Naive thymus-derived CD8-positive, alpha-beta T cell (primary cell): Measurements from ENCODE around the gene RPL14. TPM values are rescaled to one million over a fixed set of nuclear protein-coding genes. Genes with fewer than 3 reads are reported as not detected.

ENCODE experiments used
- ATAC-seq, 2 donors: fragments of 150-1000 bp; cut with Tn5 transposase in 1 of 2; sonication (Bioruptor Pico), chemical (Tn5 transposase) in 1 of 2; 1 replicate in 1 of 2; 2 replicates in 1 of 2; pipeline ENCODE4 v1.10.0; 2021; ENCODE audit warnings: mild to moderate bottlenecking in 2 of 2, moderate library complexity in 2 of 2
- POLR2A ChIA-PET: fragments of 350-600 bp; sonication (Branson Sonifier 250); formaldehyde crosslinking; loops from one replicate; lab custom pipeline; 2021; ENCODE audit warnings: antibody characterized with exemption; lab: Charles Lee
- DNase-seq, 10 donors: peaks; one replicate each; pipeline versions ENCODE4 v3.0.0 to v3.0.0-alpha.2; 2020 to 2022
- H3K27ac Mint-ChIP-seq, 10 donors: one replicate each; pipeline ENCODE4 v1.8.0; 2020 to 2022; ENCODE audit warnings: mild to moderate bottlenecking in 10 of 10, mixed read lengths in 10 of 10, moderate library complexity in 4 of 10, inconsistent platforms in 1 of 10
- H3K27me3 Mint-ChIP-seq, 5 donors: one replicate each; pipeline ENCODE4 v1.8.0; 2021 to 2022; ENCODE audit warnings: mixed read lengths in 5 of 5
- H3K36me3 Mint-ChIP-seq, 3 donors: one replicate each; pipeline ENCODE4 v1.8.0; 2020 to 2022; ENCODE audit warnings: mixed read lengths in 3 of 3, mild to moderate bottlenecking in 2 of 3, inconsistent platforms in 1 of 3
- H3K4me1 Mint-ChIP-seq, 4 donors: one replicate each; pipeline ENCODE4 v1.8.0; 2021 to 2022; ENCODE audit warnings: mixed read lengths in 4 of 4
- H3K4me3 Mint-ChIP-seq, 10 donors: one replicate each; pipeline ENCODE4 v1.8.0; 2020 to 2022; ENCODE audit warnings: mild to moderate bottlenecking in 10 of 10, mixed read lengths in 10 of 10, moderate library complexity in 6 of 10, inconsistent platforms in 1 of 10
- H3K9me3 Mint-ChIP-seq, 9 donors: one replicate each; pipeline ENCODE4 v1.8.0; 2020 to 2022; ENCODE audit warnings: mixed read lengths in 9 of 9, mild to moderate bottlenecking in 3 of 9, inconsistent platforms in 1 of 9, moderate library complexity in 1 of 9
- polyA plus RNA-seq, 3 donors: library from polyadenylated mRNA; unstranded; fragments of 300-500 nt; fragmentation: Illumina TruSeq; gene quantifications; one replicate each; pipeline ENCODE4 v1.2.3, GENCODE V29; 2021
- total RNA-seq, 8 experiments: library from RNA in 2 of 8; stranded (reverse) in 2 of 8; gene quantifications; one replicate each; pipeline ENCODE4 v1.2.3 and lab custom pipeline; 2021 to 2026

The RPL14 gene
- total and polyA plus RNA-seq, 5 experiments from 2014 or later, result 1,654 to 3,475 (median 1,909) TPM

DNA sequence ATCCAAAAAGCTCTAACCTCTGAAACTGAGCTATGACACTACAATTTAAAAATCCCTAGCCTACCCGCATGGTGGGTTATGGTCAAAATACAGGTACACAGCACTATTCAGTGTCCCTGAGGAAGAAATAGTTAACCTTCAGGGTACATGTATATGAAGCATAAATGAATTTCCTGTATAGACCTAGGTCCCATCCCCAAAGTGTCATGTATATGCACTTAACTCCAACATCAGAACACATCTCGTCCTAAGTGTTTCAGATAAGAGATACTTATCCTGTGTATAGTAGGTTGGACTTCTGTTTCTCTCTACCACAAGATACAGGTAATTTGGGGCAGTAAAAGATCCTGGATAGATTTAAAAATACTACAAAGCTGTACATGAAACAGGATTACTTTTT lies 6.4 kb downstream of the RPL14 start:
- H3K36me3 Mint-ChIP-seq, result peaks cover 7 to 71% (median 23%) of the 10 kb centered on the region in 3 donors
- H3K4me3 Mint-ChIP-seq, result peak overlapping the region in 6 of 10 donors; percentile 11 to 77 (median 32)
- no peaks in the 10 kb centered on the region for H3K27me3 Mint-ChIP-seq
- POLR2A ChIA-PET, result interaction anchor here (0.6 to 2.4 kb wide), 4 partner anchors 10 to 1165 kb away, joined by 3 to 8 read pairs (median 4); partner anchors contain the start of gene ZNF619
- H3K4me1 Mint-ChIP-seq, result peaks cover 20 to 57% (median 32%) of the 10 kb centered on the region in 4 donors
- ATAC-seq, result no peak
- H3K27ac Mint-ChIP-seq, result peak overlapping the region in 5 of 10 donors; percentile 13 to 77 (median 63)
- H3K9me3 Mint-ChIP-seq, result peaks cover 0 to 7% (median 0%) of the 10 kb centered on the region in 9 donors
- DNase-seq, result no peak

DNA sequence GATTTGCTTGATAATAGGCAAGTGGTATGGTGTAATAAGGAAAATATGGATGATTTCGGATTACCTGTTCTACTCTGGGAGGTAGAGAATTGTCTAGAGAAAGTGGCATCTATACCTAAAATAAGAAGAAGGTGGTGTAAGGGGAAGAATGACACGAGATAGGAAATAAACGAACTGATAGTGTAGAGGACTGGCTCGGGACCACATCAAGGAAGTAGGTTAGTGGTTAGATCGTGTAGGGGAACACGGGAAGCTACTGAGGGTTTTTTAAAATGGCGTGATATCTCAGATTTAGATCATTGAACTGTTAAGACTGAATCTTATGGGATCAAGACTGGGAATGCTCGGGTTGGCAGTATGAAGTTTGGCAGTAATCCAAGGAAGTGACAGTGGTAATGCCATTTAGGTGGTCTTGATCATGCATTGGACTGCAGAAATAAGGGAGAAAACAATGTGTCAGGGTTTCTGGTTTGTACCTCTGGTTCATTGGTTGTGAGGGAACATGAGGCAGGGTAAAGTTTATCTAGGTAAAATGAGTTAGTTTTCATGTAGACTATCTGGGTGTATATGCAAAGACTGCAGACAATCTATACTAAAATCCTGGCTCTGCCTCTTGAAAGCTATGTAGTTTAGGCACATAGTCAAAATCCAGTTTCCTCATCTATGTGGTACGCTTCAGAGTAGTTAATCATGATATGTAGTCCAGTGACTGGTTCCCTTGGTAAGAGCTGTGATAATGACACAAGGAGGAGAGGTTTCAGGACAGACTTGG lies 7.4 kb downstream of the RPL14 start:
- Mint-ChIP-seq H3K36me3 (peaks cover 7 to 62% (median 21%) of the 10 kb centered on the region in 3 donors), H3K9me3 (peaks cover 0 to 7% (median 0%) of the 10 kb centered on the region in 9 donors), H3K27me3 (no peaks in the 10 kb centered on the region), H3K4me1 (peaks cover 20 to 48% (median 28%) of the 10 kb centered on the region in 4 donors), H3K4me3 (peak overlapping the region; percentile 1 to 77 (median 50)), H3K27ac (peak overlapping the region; percentile 64 to 92 (median 76))
- DNase-seq, result peak in 8 of 10 donors; percentile 26 to 81 (median 58)
- POLR2A ChIA-PET, result interaction anchor here (0.6 to 2.4 kb wide), 8 partner anchors 10 to 156 kb away, joined by 3 to 8 read pairs (median 3); partner anchors contain the start of genes EIF1B and ZNF619
- ATAC-seq, result peak; percentile 96 to 99

DNA sequence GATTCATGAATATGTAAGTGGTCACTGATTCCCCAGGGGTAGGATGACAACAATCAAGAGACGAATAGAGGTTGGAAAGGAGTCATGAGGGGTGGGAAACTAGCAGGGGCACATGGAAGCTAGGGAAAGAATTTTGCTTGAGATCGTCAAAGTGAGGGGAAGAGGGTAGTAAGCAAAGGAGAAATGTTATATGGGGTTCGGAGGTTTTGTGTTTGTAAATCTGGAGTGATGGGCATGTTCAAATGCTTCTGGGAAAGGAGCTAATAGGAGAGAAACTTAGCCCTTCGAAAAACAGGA lies 7.9 kb downstream of the RPL14 start:
- peak overlapping the region in 4 of 10 donors; percentile 16 to 77 (median 59) for H3K4me3 Mint-ChIP-seq
- POLR2A ChIA-PET, result interaction anchor here (0.7 to 2.4 kb wide), 5 partner anchors 11 to 20 kb away, joined by 3 to 8 read pairs (median 3); partner anchors contain the start of gene ZNF619
- ATAC-seq (no peak), DNase-seq (no peak)
- H3K27me3 Mint-ChIP-seq, result no peaks in the 10 kb centered on the region
- peak overlapping the region in 9 of 10 donors; percentile 9 to 84 (median 66) for H3K27ac Mint-ChIP-seq
- peaks cover 7 to 61% (median 21%) of the 10 kb centered on the region in 3 donors for H3K36me3 Mint-ChIP-seq
- H3K4me1 Mint-ChIP-seq, result peaks cover 20 to 45% (median 28%) of the 10 kb centered on the region in 4 donors
- peaks cover 0 to 7% (median 0%) of the 10 kb centered on the region in 9 donors for H3K9me3 Mint-ChIP-seq

DNA sequence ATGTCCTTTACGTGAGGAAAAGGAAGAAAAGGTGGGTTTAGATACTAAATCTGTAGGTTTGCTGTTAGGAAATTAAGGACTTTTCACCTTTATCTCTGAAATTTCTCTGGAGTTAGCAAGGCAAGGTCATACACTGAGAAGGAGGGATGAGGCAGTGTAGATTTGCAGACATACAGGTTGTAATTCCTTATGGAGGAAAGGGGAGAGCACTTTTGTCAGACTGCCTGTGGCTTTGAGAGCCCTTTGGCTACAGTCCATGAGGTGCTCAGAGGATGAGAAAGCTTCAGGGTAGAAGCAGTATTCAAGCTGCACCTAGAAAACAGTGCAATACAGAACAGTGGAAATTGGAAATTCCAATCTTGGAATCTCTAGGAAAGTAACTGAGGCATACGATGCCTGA lies 8.3 kb downstream of the RPL14 start:
- ATAC-seq, result no peak
- Mint-ChIP-seq H3K4me1 (peaks cover 20 to 42% (median 26%) of the 10 kb centered on the region in 4 donors), H3K4me3 (peak overlapping the region in 2 of 10 donors; percentile 16 to 55), H3K9me3 (peaks cover 0 to 7% (median 0%) of the 10 kb centered on the region in 9 donors), H3K27ac (peak overlapping the region in 8 of 10 donors; percentile 9 to 84 (median 62)), H3K27me3 (no peaks in the 10 kb centered on the region), H3K36me3 (peaks cover 7 to 57% (median 21%) of the 10 kb centered on the region in 3 donors)
- DNase-seq, result no peak
- POLR2A ChIA-PET, result interaction anchor here (0.7 to 2.4 kb wide), 5 partner anchors 11 to 19 kb away, joined by 3 to 8 read pairs (median 3); partner anchors contain the start of gene ZNF619

DNA sequence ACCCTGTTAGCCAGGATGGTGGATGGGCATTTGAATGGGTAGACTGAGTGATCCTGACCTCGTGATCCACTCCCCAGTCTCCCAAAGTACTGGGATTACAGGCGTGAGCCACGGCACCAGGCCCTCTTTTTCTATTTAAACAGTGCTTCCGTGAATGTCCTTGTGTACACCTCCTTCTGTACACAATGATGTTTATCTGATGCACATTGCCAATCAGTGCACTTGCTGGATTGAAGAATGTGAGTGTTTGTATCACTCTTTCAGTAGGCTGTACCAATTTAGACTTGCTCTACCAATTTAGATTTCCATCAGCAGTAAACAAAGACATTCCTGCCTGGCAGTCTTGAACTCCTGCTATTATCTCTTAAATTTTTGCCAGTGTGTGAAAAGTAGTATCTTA lies 10.9 kb downstream of the RPL14 start:
- Mint-ChIP-seq H3K36me3 (peaks cover 4 to 31% (median 10%) of the 10 kb centered on the region in 3 donors), H3K4me3 (no peak overlapping the region), H3K4me1 (peaks cover 18 to 32% (median 24%) of the 10 kb centered on the region in 4 donors), H3K9me3 (peaks cover 0 to 7% (median 0%) of the 10 kb centered on the region in 9 donors), H3K27ac (peak overlapping the region in 1 of 10 donors; percentile 64), H3K27me3 (no peaks in the 10 kb centered on the region)
- DNase-seq (no peak), ATAC-seq (no peak)
- POLR2A ChIA-PET, result interaction anchor here (1.1 kb wide), 1 partner anchor 11 kb away, joined by 7 read pairs; the partner anchor contains the start of gene RPL14

DNA sequence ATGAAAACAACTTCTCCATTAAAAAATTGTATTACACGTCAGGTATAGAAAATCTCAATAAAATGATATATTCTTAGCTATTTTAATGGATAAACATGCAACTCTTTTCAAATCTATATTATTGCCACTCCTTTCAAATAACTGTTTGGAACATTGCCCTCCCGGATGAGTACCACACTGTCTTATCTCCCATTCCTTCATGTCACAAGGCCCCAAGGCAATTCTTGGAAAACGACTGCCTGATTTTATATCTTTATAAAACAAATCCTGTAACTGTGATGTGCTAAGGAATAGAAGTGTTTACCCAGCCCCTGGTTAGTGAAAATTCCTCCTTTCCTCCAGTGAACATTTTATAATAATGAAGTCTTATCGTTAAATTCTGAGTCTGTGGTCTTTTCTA lies 13.6 kb downstream of the RPL14 start:
- Mint-ChIP-seq H3K9me3 (no peaks in the 10 kb centered on the region), H3K27me3 (no peaks in the 10 kb centered on the region), H3K4me1 (peaks cover 0 to 5% (median under 1%) of the 10 kb centered on the region in 4 donors), H3K36me3 (peaks cover 0 to 11% (median 4%) of the 10 kb centered on the region in 3 donors), H3K4me3 (no peak overlapping the region), H3K27ac (no peak overlapping the region)
- DNase-seq (no peak), ATAC-seq (no peak)
- POLR2A ChIA-PET, result interaction anchor here (0.6 to 1.5 kb wide), 3 partner anchors 12 to 1576 kb away, joined by 3 to 9 read pairs (median 5); partner anchors contain the start of gene RPL14

DNA sequence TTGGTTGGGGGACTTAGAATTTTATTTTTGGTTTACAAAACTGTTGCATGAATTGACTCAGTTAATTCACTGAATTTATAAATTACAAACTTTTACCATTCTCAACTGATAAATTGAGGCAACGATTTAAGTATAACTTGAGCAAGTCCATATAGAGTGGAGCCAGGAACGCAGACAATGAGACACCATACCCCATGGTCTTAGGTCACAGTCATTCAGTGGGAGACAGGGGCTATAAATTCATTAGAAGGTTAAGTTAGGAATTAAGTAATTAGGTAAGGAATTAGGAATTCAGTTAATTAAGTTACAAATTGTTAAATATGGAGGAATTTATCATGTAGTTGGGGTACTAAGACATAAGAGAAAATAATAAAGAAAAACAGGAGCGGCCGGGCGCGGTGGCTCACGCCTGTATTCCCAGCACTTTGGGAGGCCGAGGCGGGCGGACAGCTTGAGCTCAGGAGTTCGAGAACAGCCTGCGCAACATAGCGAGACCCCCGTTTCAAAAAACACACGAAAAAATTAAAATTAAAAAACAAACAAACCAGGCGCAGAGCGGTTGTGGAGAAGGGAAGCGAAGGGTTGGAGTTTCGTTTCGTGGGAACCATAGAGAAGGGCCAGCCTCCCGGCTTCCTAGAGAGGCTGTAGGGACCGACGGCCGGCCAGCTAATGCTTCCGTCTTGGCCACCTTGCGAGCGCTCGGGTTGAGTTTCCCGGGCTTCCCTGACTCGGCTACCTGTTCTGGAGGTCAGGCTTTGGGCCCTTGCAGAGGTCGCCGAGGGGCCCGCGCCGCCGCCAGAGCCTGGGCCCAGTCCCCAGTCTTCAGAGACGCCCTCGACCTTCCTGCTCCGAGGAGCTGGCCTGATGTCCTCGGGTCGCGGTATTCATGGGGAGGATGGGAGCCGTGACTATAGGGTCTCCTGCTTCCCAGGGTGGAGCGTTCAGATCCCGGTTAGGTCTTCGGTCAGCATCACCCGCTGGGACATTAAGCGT lies 19.6 kb downstream of the RPL14 start, which contains the start of gene ZNF619:
ZNF619 (plus strand) TSS at position 645 of the 993 bp plus-strand sequence. CDS start 858 bp downstream, outside the sequence.
- peak within 1 kb of the TSS; percentile 88 to 96 (median 93) for H3K4me3 Mint-ChIP-seq
- peaks cover 12 to 29% (median 24%) of the 10 kb centered on the region in 4 donors for H3K4me1 Mint-ChIP-seq
- peak within 1 kb of the TSS; percentile 85 to 98 (median 96) for H3K27ac Mint-ChIP-seq
- peak; percentile 80 to 89 for ATAC-seq
- peaks cover 5 to 27% (median 20%) of the 10 kb centered on the region in 3 donors for H3K36me3 Mint-ChIP-seq
- H3K9me3 Mint-ChIP-seq, result no peaks in the 10 kb centered on the region
- POLR2A ChIA-PET, result interaction anchor here (0.6 to 3.6 kb wide), 8 partner anchors 12 to 48 kb away, joined by 3 to 21 read pairs (median 6); partner anchors contain the start of genes RPL14, ZNF620 and ZNF621
- H3K27me3 Mint-ChIP-seq, result no peaks in the 10 kb centered on the region
- DNase-seq, result peak; percentile 9 to 74 (median 44)

DNA sequence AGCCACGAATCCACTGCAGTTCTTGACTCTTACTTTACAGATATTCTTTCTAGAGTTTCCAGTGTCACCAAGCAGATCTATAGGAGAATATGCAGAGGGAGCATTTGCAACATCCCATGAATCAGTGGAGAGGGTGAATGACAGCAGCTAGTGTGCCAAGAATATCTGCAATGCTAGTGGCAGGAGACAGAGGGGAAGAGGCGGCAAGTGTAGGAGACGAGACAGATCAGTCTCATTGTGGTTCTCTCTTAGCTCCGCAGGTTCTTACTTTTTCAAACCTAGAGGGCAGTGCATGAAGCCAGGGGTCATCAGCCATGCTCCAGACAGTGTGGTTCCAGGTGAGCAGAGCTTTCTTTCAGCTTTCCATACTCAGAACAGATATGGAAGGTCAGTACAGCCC lies 20.5 kb downstream of the RPL14 start:
- Mint-ChIP-seq H3K4me1 (peaks cover 17 to 38% (median 31%) of the 10 kb centered on the region in 4 donors), H3K27me3 (no peaks in the 10 kb centered on the region), H3K4me3 (peak overlapping the region; percentile 88 to 96 (median 93)), H3K27ac (peak overlapping the region; percentile 85 to 98 (median 96)), H3K36me3 (peaks cover 5 to 36% (median 28%) of the 10 kb centered on the region in 3 donors), H3K9me3 (no peaks in the 10 kb centered on the region)
- ATAC-seq, result peak in 1 of 2 donors; percentile 18
- DNase-seq, result no peak
- POLR2A ChIA-PET, result interaction anchor here (0.6 to 3.6 kb wide), 7 partner anchors 14 to 48 kb away, joined by 3 to 21 read pairs (median 9); partner anchors contain the start of genes RPL14, ZNF620 and ZNF621

DNA sequence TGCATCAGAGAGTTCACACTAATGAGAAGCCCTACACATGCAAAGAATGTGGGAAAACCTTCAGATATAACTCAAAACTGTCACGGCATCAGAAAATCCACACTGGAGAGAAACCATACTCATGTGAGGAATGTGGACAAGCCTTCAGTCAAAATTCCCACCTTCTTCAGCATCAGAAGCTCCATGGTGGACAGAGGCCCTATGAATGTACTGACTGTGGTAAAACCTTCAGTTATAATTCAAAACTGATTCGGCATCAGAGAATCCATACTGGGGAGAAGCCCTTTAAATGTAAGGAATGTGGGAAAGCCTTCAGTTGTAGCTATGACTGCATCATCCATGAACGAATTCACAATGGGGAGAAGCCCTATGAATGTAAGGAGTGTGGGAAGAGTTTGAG lies 30.0 kb downstream of the RPL14 start:
- ATAC-seq (no peak), DNase-seq (no peak)
- peaks cover 4 to 15% (median 9%) of the 10 kb centered on the region in 4 donors for H3K4me1 Mint-ChIP-seq
- peaks cover 0 to 35% (median 22%) of the 10 kb centered on the region in 9 donors for H3K9me3 Mint-ChIP-seq
- no peaks in the 10 kb centered on the region for H3K27me3 Mint-ChIP-seq
- POLR2A ChIA-PET, result no interaction called here
- H3K36me3 Mint-ChIP-seq, result peaks cover 24 to 73% (median 56%) of the 10 kb centered on the region in 3 donors
- H3K27ac Mint-ChIP-seq, result no peak overlapping the region
- H3K4me3 Mint-ChIP-seq, result no peak overlapping the region

DNA sequence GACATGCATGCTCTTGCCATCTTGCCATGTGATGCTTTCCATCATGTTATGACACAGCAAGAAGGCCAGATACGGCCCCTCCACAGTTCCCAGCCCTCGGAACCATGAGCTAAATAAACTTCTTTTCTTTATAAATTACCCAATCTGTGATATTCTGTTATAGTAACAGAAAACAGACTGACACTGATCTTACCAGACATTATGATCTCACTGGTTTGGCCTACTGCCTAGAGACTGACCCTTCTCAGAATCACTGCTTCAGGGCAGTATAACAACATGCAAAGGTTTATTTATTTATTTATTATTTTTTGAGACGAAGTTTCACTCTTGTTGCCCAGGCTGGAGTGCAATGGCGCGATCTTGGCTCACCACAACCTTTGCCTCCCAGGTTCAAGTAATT lies 33.8 kb downstream of the RPL14 start:
- H3K9me3 Mint-ChIP-seq, result peaks cover 0 to 35% (median 22%) of the 10 kb centered on the region in 9 donors
- peaks cover 24 to 45% (median 29%) of the 10 kb centered on the region in 3 donors for H3K36me3 Mint-ChIP-seq
- no peaks in the 10 kb centered on the region for H3K27me3 Mint-ChIP-seq
- peaks cover 0 to 3% (median 0%) of the 10 kb centered on the region in 4 donors for H3K4me1 Mint-ChIP-seq
- H3K27ac Mint-ChIP-seq, result no peak overlapping the region
- POLR2A ChIA-PET, result no interaction called here
- H3K4me3 Mint-ChIP-seq, result no peak overlapping the region
- DNase-seq (no peak), ATAC-seq (no peak)

DNA sequence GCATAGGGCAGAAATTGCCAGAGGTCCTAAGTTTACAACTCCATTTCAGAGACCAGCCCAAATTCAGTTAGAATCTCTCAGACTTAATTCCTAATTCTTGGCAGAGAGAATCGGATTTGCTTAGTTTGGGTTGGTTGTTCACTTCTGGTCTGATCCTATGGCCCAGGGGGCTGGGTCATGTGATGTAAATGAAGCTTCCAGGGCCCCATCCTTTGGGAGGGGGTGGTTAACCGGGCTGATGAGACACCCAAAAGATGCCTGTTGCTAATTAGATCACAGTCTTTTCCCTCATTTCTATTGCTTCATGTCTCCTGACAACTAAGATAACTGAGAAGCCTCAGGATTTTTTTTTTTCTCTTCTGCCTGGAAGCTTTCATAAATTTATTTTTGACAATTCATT lies 37.6 kb downstream of the RPL14 start:
- Mint-ChIP-seq H3K9me3 (peaks cover 0 to 6% (median 1%) of the 10 kb centered on the region in 9 donors), H3K36me3 (peaks cover 0 to 14% (median 4%) of the 10 kb centered on the region in 3 donors), H3K27ac (peak overlapping the region in 1 of 10 donors; percentile 11), H3K4me1 (peaks cover 0 to 3% (median 0%) of the 10 kb centered on the region in 4 donors), H3K27me3 (no peaks in the 10 kb centered on the region), H3K4me3 (no peak overlapping the region)
- DNase-seq (no peak), ATAC-seq (no peak)
- POLR2A ChIA-PET, result no interaction called here
